Tibial artery (tissue), 4 donors: ENCODE data around the gene ARHGEF17.

Source experiments
- DNase-seq, 2 donors: peaks; one replicate each; pipeline ENCODE4 v3.0.0-alpha.2; 2019
- H3K27ac ChIP-seq, 2 donors: fragments of 200-600 bp; sonication (generic) in 1 of 2; 1 replicate in 1 of 2; 2 replicates in 1 of 2; pipeline ENCODE4 v1.5.1; 2018 to 2019; ENCODE audit warnings: mild to moderate bottlenecking in 1 of 2
- H3K27me3 ChIP-seq, 2 donors: fragments of 200-600 bp; sonication (generic) in 1 of 2; one replicate each; pipeline versions ENCODE4 v1.5.1 to v1.6.0; 2016 to 2019
- H3K36me3 ChIP-seq, 3 donors: fragments of 200-600 bp; sonication (generic) in 2 of 3; one replicate each; pipeline ENCODE4 v1.5.1; 2016 to 2019; ENCODE audit warnings: mild to moderate bottlenecking in 2 of 3
- H3K4me1 ChIP-seq, 4 donors: fragments of 200-600 bp; sonication (generic) in 2 of 4; 1 replicate in 3 of 4; 2 replicates in 1 of 4; pipeline ENCODE4 v1.5.1; 2016 to 2019
- H3K4me3 ChIP-seq, 2 donors: fragments of 200-600 bp; sonication (generic) in 1 of 2; 1 replicate in 1 of 2; 2 replicates in 1 of 2; pipeline ENCODE4 v1.5.1; 2018 to 2019; ENCODE audit warnings: mild to moderate bottlenecking in 2 of 2
- H3K9me3 ChIP-seq, 3 donors: fragments of 200-600 bp; sonication (generic) in 1 of 3; one replicate each; pipeline ENCODE4 v1.5.1; 2016 to 2019
- intact Hi-C: fragments of 100-400 bp; cut with DNase I; formaldehyde crosslinking; loops from one replicate; pipeline ENCODE4 v1.15.0; 2023; ENCODE audit warnings: low total_unique reads
- TF ChIP-seq, protein P1 (sequence below), 2 experiments: fragments of 200-600 bp in 1 of 2; fragments of 450-650 bp in 1 of 2; IDR thresholded peaks; one replicate each; pipeline ENCODE4 v1.5.1; 2017 to 2019; ENCODE audit warnings: antibody characterized with exemption in 2 of 2, mild to moderate bottlenecking in 1 of 2, moderate library complexity in 1 of 2

ARHGEF17 gene

DNA sequence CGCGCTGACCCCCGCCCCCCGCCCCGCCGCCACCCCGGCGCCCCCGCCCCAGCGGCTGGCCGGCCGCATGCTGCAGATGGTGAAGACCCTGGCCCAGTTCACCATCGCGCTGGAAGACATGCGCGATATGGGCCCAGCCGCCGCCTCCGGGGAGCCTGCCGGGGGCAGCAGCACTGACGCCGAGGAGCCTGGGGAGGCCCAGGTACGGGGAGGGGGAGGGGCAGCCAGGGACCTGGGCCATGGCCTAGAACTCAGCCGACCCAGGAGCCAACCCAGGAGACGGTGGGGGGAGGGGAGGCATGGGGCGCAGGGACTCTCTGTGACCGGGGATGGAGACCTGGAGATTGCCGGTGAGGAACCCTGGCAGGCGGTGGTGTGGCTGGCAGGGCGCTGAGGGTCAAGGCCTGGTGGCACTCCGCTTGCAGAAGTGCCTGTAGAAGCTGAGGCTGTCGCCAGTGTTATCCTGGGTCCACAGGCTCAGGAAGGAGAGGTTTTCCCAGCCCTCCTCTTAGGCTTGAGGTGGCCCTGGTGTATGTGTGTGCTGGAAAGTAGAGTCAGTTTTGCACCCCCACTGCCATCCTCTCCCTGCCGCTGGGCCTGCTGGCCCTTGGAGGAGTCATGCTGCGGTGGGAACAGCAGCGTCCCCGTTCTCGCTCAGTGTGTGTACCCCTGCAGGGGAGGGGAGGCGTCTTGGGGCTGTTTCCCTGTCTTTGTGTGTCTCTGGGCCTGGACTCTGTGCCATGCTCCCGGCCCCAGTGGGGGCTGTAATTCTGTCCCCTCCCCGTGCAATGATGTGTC lies 35.2 kb downstream of the ARHGEF17 start:
- intact Hi-C loops = no loop called here
- TF ChIP-seq, protein P1, sequence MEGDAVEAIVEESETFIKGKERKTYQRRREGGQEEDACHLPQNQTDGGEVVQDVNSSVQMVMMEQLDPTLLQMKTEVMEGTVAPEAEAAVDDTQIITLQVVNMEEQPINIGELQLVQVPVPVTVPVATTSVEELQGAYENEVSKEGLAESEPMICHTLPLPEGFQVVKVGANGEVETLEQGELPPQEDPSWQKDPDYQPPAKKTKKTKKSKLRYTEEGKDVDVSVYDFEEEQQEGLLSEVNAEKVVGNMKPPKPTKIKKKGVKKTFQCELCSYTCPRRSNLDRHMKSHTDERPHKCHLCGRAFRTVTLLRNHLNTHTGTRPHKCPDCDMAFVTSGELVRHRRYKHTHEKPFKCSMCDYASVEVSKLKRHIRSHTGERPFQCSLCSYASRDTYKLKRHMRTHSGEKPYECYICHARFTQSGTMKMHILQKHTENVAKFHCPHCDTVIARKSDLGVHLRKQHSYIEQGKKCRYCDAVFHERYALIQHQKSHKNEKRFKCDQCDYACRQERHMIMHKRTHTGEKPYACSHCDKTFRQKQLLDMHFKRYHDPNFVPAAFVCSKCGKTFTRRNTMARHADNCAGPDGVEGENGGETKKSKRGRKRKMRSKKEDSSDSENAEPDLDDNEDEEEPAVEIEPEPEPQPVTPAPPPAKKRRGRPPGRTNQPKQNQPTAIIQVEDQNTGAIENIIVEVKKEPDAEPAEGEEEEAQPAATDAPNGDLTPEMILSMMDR (IDR thresholded peaks at IDR 0.05) = no peak
- peak overlapping the region; percentile 44 to 50 for H3K4me3 ChIP-seq
- H3K9me3 ChIP-seq = no peaks in the 10 kb centered on the region
- H3K27me3 ChIP-seq = no peaks in the 10 kb centered on the region
- H3K36me3 ChIP-seq = peaks cover 5 to 18% (median 10%) of the 10 kb centered on the region in 3 donors
- H3K27ac ChIP-seq = peak overlapping the region; percentile 72 to 78
- DNase-seq = no peak
- peaks cover 0 to 92% (median 69%) of the 10 kb centered on the region in 4 donors for H3K4me1 ChIP-seq

DNA sequence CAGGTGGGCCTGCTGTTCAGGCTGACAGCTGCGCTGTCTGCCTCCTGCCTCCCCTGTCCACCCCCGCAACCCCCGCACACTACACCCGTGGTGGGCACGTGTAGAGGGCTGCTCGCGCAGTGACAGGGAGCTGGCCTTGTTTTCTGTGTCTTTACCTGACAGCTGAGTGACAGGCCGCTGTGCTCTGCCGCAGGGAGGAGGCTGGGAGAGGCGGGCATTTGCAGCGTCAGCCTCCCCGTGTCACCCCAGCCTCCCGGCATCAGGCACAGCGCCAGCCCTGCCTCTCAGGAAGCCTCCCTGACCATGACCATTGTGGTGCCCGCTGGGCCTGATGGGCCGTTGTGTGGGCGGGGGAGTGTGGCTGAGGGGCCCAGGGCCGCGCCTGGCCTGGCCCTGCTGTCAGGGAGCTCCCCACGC lies 36.1 kb downstream of the ARHGEF17 start:
- H3K4me3 ChIP-seq = peak overlapping the region; percentile 44 to 50
- peaks cover 0 to 91% (median 67%) of the 10 kb centered on the region in 4 donors for H3K4me1 ChIP-seq
- TF ChIP-seq, protein P1 (IDR thresholded peaks at IDR 0.05) = no peak
- H3K27me3 ChIP-seq = no peaks in the 10 kb centered on the region
- no peaks in the 10 kb centered on the region for H3K9me3 ChIP-seq
- intact Hi-C loops = no loop called here
- H3K36me3 ChIP-seq = peaks cover 5 to 26% (median 19%) of the 10 kb centered on the region in 3 donors
- DNase-seq = peak in 1 of 2 donors; percentile 89
- peak overlapping the region; percentile 72 to 78 for H3K27ac ChIP-seq

DNA sequence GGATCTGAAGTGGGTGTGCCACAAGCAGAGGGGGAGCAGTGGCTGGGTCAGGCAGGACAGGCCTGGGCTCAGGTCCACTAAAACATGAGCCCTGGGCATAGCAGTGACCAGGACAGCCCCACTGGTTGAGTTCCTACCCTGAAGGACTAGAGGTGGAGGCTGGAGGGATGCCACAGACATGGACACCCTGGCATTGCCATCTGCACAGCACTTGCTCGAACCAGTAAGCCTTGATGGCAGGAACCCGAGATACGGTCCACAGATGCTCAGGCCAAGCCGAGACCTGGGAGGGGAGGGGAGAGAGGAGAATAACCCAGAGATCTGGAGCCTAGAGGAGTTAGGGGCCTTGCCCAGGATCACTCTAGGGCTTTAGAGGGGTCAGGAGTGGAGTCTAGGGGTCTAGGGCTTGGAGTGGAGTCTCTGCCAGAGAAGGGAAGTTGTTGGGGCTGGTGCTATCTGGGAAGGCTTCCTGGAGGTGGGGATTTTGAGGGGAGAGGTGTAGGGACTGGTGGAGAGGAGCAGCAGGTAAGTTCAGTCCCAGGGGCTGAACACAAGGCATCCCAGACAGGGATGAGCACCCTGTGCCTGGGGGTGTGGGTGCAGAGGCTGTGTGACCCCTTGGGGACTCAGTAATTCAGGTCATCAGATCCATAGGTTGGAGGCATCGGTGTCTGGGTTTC lies 37.5 kb downstream of the ARHGEF17 start:
- Histone ChIP-seq H3K4me1 (peaks cover 0 to 88% (median 63%) of the 10 kb centered on the region in 4 donors), H3K27me3 (no peaks in the 10 kb centered on the region), H3K27ac (peak overlapping the region; percentile 72 to 78), H3K4me3 (no peak overlapping the region), H3K36me3 (peaks cover 5 to 33% (median 20%) of the 10 kb centered on the region in 3 donors), H3K9me3 (no peaks in the 10 kb centered on the region)
- no peak for DNase-seq
- intact Hi-C loops = no loop called here
- TF ChIP-seq, protein P1 (IDR thresholded peaks at IDR 0.05) = no peak

DNA sequence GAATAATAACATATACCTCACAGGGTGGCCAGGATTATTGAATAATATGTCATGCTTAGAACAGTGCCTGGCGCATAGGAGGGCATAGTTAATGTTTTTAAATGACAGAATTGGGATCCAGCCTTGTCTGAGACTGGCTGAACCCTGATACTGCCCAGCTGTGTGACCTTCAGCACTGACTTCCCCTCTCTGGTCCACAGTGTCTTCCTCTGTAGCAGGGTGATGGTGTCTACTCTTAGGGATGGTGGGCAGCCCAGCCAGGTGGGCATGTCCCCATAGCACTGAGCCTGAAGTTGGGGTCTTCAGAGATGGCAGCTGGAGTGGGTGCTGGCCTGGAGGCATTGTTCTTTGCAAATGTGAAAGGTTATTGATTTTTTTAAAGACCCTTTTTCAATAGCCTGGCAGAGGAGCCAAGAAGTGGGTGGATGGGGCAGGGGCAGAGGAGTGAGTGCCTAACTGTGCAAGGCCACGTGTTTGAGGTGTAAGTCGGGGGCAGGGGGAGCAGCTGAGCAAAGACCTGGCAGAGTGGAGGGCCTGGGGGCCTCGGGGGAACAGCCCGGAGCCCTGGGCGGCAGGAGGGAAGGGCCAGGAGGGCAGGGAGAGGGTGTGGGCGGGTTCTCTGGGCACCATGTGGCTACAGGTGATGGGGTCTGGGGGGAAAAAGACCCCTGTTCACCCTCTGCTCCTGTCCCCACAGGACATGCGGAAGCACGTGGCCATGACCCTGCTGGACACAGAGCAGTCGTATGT lies 38.3 kb downstream of the ARHGEF17 start:
- Histone ChIP-seq H3K36me3 (peaks cover 5 to 33% (median 20%) of the 10 kb centered on the region in 3 donors), H3K9me3 (no peaks in the 10 kb centered on the region), H3K27ac (peak overlapping the region; percentile 72 to 78), H3K27me3 (no peaks in the 10 kb centered on the region), H3K4me3 (no peak overlapping the region), H3K4me1 (peaks cover 0 to 88% (median 64%) of the 10 kb centered on the region in 4 donors)
- DNase-seq = no peak
- intact Hi-C loops = no loop called here
- TF ChIP-seq, protein P1 (IDR thresholded peaks at IDR 0.05) = no peak

DNA sequence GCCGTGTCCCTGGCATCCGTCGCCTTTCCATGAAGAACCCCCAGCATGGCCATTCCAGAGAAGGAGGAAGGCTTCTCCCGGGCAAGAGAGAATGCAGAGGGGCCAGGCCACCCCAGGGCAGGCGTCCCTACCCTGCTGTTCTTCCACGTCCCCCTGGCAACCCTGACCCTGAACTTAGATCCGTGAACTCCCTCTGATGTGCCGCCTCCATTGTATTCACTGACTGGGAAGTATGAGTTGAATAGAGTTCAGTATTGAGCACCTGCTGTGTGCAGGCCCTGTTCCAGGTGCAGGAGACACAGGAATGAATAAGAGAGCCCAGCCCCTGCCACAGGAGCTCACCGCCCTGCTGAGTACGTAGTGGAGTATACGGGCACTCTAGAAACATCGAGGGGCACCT lies 39.0 kb downstream of the ARHGEF17 start:
- Histone ChIP-seq H3K36me3 (peaks cover 5 to 33% (median 20%) of the 10 kb centered on the region in 3 donors), H3K4me1 (peaks cover 0 to 85% (median 60%) of the 10 kb centered on the region in 4 donors), H3K4me3 (no peak overlapping the region), H3K27ac (peak overlapping the region; percentile 72 to 78), H3K27me3 (no peaks in the 10 kb centered on the region), H3K9me3 (no peaks in the 10 kb centered on the region)
- DNase-seq = no peak
- TF ChIP-seq, protein P1 (IDR thresholded peaks at IDR 0.05) = no peak
- intact Hi-C loops = no loop called here
